ENCODE results near the gene MEGF11. TPM values are rescaled to one million over a fixed set of nuclear protein-coding genes. Genes with fewer than 3 reads are reported as not detected.

MEGF11 gene
- total RNA-seq, 2 donors from 2014 or later = not detected

GRCh38 chr15:65969865-65970816 lies 283.4 kb downstream of the MEGF11 start:
- Histone ChIP-seq H3K9me3 (no peaks in the 10 kb centered on the region), H3K27me3 (peaks cover 5% of the 10 kb centered on the region), H3K36me3 (no peaks in the 10 kb centered on the region), H3K4me3 (no peak overlapping the region), H3K4me1 (no peaks in the 10 kb centered on the region), H3K9ac (ENCODE audit: low read depth in 2 of 2, low read length in 2 of 2) (no peak overlapping the region), H3K27ac (no peak overlapping the region)
- DNase-seq = no peak
- intact Hi-C loops (cut with DNase I) = no loop called here
- no peak for TF ChIP-seq CTCF (IDR thresholded peaks at IDR 0.05)

GRCh38 chr15:65968511-65968910 lies 285.0 kb downstream of the MEGF11 start:
- no peak overlapping the region for H3K9ac ChIP-seq (ENCODE audit: low read depth in 2 of 2, low read length in 2 of 2)
- H3K9me3 ChIP-seq = no peaks in the 10 kb centered on the region
- no peak for TF ChIP-seq CTCF (IDR thresholded peaks at IDR 0.05)
- no peaks in the 10 kb centered on the region for H3K4me1 ChIP-seq
- H3K4me3 ChIP-seq = no peak overlapping the region
- H3K36me3 ChIP-seq = no peaks in the 10 kb centered on the region
- peaks cover 5% of the 10 kb centered on the region for H3K27me3 ChIP-seq
- DNase-seq = no peak
- intact Hi-C loops (cut with DNase I) = no loop called here
- no peak overlapping the region for H3K27ac ChIP-seq

- Histone ChIP-seq H3K4me1 (no peaks in the 10 kb centered on the region), H3K9me3 (no peaks in the 10 kb centered on the region), H3K27me3 (peaks cover 5% of the 10 kb centered on the region), H3K9ac (ENCODE audit: low read depth in 2 of 2, low read length in 2 of 2) (no peak overlapping the region), H3K27ac (no peak overlapping the region), H3K4me3 (no peak overlapping the region), H3K36me3 (no peaks in the 10 kb centered on the region)
- no peak for DNase-seq
- intact Hi-C loops (cut with DNase I) = no loop called here
- TF ChIP-seq CTCF (IDR thresholded peaks at IDR 0.05) = no peak
Measured at GRCh38 chr15:65964792-65965433, 288.6 kb downstream of the MEGF11 start.

- intact Hi-C loops (cut with DNase I) = no loop called here
- no peaks in the 10 kb centered on the region for H3K9me3 ChIP-seq
- H3K4me1 ChIP-seq = no peaks in the 10 kb centered on the region
- H3K27ac ChIP-seq = no peak overlapping the region
- no peak for TF ChIP-seq CTCF (IDR thresholded peaks at IDR 0.05)
- H3K4me3 ChIP-seq = no peak overlapping the region
- no peaks in the 10 kb centered on the region for H3K36me3 ChIP-seq
- H3K27me3 ChIP-seq = peaks cover 5% of the 10 kb centered on the region
- no peak overlapping the region for H3K9ac ChIP-seq (ENCODE audit: low read depth in 2 of 2, low read length in 2 of 2)
- no peak for DNase-seq
Measured at GRCh38 chr15:65963911-65964482, 289.6 kb downstream of the MEGF11 start.

- Histone ChIP-seq H3K9ac (ENCODE audit: low read depth in 2 of 2, low read length in 2 of 2) (no peak overlapping the region), H3K27me3 (peaks cover 5% of the 10 kb centered on the region), H3K27ac (no peak overlapping the region), H3K4me1 (no peaks in the 10 kb centered on the region), H3K36me3 (no peaks in the 10 kb centered on the region), H3K4me3 (no peak overlapping the region), H3K9me3 (no peaks in the 10 kb centered on the region)
- intact Hi-C loops (cut with DNase I) = no loop called here
- TF ChIP-seq CTCF (IDR thresholded peaks at IDR 0.05) = no peak
- DNase-seq = no peak
Measured at GRCh38 chr15:65963358-65963757, 290.2 kb downstream of the MEGF11 start.
